Hippocampal formation (tissue), 2 donors: ENCODE measurements around the gene RCBTB2.
"Not testable (repeated sequence)": the region's sequence is repeated elsewhere in the genome, so short reads cannot be mapped to it uniquely, and the experiment has no call there.

Experiments used
- DNase-seq, 2 donors: peaks; one replicate each; lab custom pipeline; 2025; lab: John Stamatoyannopoulos, UW

The RCBTB2 gene

GRCh38 chr13:48532506-48533499 lies at the start of gene RCBTB2:
Gene RCBTB2 (minus strand): TSS chr13:48533080. CDS start chr13:48521939, 11,141 bp downstream.
- peak; percentile 92 to 94 for DNase-seq

- DNase-seq, result no peak
These were observed 49.2 kb upstream of the RCBTB2 start for GRCh38 chr13:48582084-48582483.

- DNase-seq, result no peak
These were observed 48.0 kb upstream of the RCBTB2 start for GRCh38 chr13:48580896-48581295.

- peak; percentile 34 to 79 for DNase-seq
These were observed 47.4 kb upstream of the RCBTB2 start for GRCh38 chr13:48580185-48580803.

GRCh38 chr13:48579919-48580180 lies 47.0 kb upstream of the RCBTB2 start:
- DNase-seq, result not testable (repeated sequence)

GRCh38 chr13:48579165-48579918 lies 46.5 kb upstream of the RCBTB2 start:
- DNase-seq, result peak; percentile 8 to 30

- no peak for DNase-seq
These were observed 45.8 kb upstream of the RCBTB2 start for GRCh38 chr13:48578516-48579164.

GRCh38 chr13:48576448-48577010 lies 43.6 kb upstream of the RCBTB2 start:
- no peak for DNase-seq

GRCh38 chr13:48575031-48575430 lies 42.2 kb upstream of the RCBTB2 start:
- DNase-seq, result no peak

GRCh38 chr13:48574041-48574796 lies 41.3 kb upstream of the RCBTB2 start:
- peak in 1 of 2 donors; percentile 18 for DNase-seq

GRCh38 chr13:48573213-48574007 lies 40.5 kb upstream of the RCBTB2 start:
- DNase-seq, result no peak

GRCh38 chr13:48571126-48571913 lies 38.4 kb upstream of the RCBTB2 start:
- DNase-seq, result peak in 1 of 2 donors; percentile 14

- no peak for DNase-seq
These were observed 37.4 kb upstream of the RCBTB2 start for GRCh38 chr13:48570216-48570828.

- DNase-seq, result no peak
These were observed 36.3 kb upstream of the RCBTB2 start for GRCh38 chr13:48569104-48569666.

- DNase-seq, result no peak
These were observed 35.7 kb upstream of the RCBTB2 start for GRCh38 chr13:48568370-48569103.

GRCh38 chr13:48567515-48568369 lies 34.9 kb upstream of the RCBTB2 start:
- DNase-seq, result peak; percentile 6 to 39

GRCh38 chr13:48564056-48564455 lies 31.2 kb upstream of the RCBTB2 start:
- DNase-seq, result no peak
